ENCODE results near the gene MAD2L2. TPM values are rescaled to one million over a fixed set of nuclear protein-coding genes. Genes with fewer than 3 reads are reported as not detected.

MAD2L2 gene
- total RNA-seq, 1 experiment from 2014 or later, result 93.8 TPM

GRCh38 chr1:11673089-11673769, 7.7 kb downstream of the MAD2L2 start:
- POLR2A ChIA-PET, result interaction anchor here (1.3 kb wide), 1 partner anchor 10 kb away, joined by 3 read pairs; no protein-coding TSS in a partner anchor
- H3K27me3 ChIP-seq (ENCODE audit: insufficient read depth, low read length), result no peaks in the 10 kb centered on the region
- H3K4me3 ChIP-seq (replicated peaks in 1 of 2; ENCODE audit: low read depth in 1 of 2, low read length in 2 of 2), result no peak overlapping the region
- H3K4me2 ChIP-seq (ENCODE audit: low read length), result no peak overlapping the region
- ATAC-seq (no peak; the same call in 1 of the 2 replicates), DNase-seq (ENCODE audit: low read depth, low spot score) (no peak)
- H3K4me1 ChIP-seq (ENCODE audit: control insufficient read depth in 1 of 2, insufficient read depth in 2 of 2, low read length in 2 of 2), result no peaks in the 10 kb centered on the region
- H3K9ac ChIP-seq (ENCODE audit: low read length), result no peak overlapping the region
- no peak overlapping the region for H3K27ac ChIP-seq (ENCODE audit: low read depth, low read length)
- TF ChIP-seq ZNF274 (IDR thresholded peaks at IDR 0.05; ENCODE audit: low read depth, low read length) (no peak), YY1 (IDR thresholded peaks at IDR 0.05; ENCODE audit: extremely low read depth, insufficient replicate concordance, low read depth, low read length) (no peak), ATF3 (IDR thresholded peaks at IDR 0.05) (no peak), EGR1 (IDR thresholded peaks at IDR 0.05; ENCODE audit: low read depth) (no peak), CTCF (IDR thresholded peaks at IDR 0.05 in 2 of 3, conservative IDR thresholded peaks at IDR 0.05 in 1 of 3; ENCODE audit: borderline replicate concordance in 1 of 3, insufficient read depth in 1 of 3, low read depth in 2 of 3, low read length in 2 of 3) (no peak), MAX (IDR thresholded peaks at IDR 0.05) (no peak), SIN3A (IDR thresholded peaks at IDR 0.05; ENCODE audit: low read depth) (no peak), POLR2A (IDR thresholded peaks at IDR 0.05; ENCODE audit: borderline replicate concordance, extremely low read depth, insufficient read depth, insufficient read length) (no peak), SRF (IDR thresholded peaks at IDR 0.05; ENCODE audit: low read depth) (no peak), TCF7L2 (IDR thresholded peaks at IDR 0.05; ENCODE audit: borderline replicate concordance, extremely low read depth, insufficient read depth, insufficient read length) (no peak), RAD21 (IDR thresholded peaks at IDR 0.05; ENCODE audit: low read depth) (no peak), JUND (IDR thresholded peaks at IDR 0.05) (no peak), ZBTB33 (IDR thresholded peaks at IDR 0.05; ENCODE audit: extremely low read depth, insufficient replicate concordance, low read length) (no peak), ZFX (IDR thresholded peaks at IDR 0.05) (no peak), SP1 (IDR thresholded peaks at IDR 0.05; ENCODE audit: low read depth) (no peak), ELF1 (IDR thresholded peaks at IDR 0.05; ENCODE audit: borderline replicate concordance, low read depth) (no peak), FOSL1 (IDR thresholded peaks at IDR 0.05; ENCODE audit: low read depth) (no peak), CEBPB (IDR thresholded peaks at IDR 0.05; ENCODE audit: low read depth) (no peak), POLR2AphosphoS5 (IDR thresholded peaks at IDR 0.05; ENCODE audit: low read depth, low read length) (no peak), REST (IDR thresholded peaks at IDR 0.05; ENCODE audit: low read depth) (no peak)
- no peak overlapping the region for H2AFZ ChIP-seq (ENCODE audit: low read depth, low read length, poor library complexity, severe bottlenecking)
- no peaks in the 10 kb centered on the region for H3K9me3 ChIP-seq (ENCODE audit: control insufficient read depth in 1 of 2, insufficient read depth in 1 of 2, low read depth in 1 of 2, low read length in 2 of 2)
- no TSS peak for BruUV-seq (replicated peaks)
- RAD21 ChIA-PET (ENCODE audit: low non-redundant PET in 1 of 2, low total read pairs in 2 of 2, uncharacterized antibody in 2 of 2, unreplicated experiment in 2 of 2), result no interaction called here
- H3K9me2 ChIP-seq (ENCODE audit: insufficient read depth), result no peaks in the 10 kb centered on the region
- H4K20me1 ChIP-seq (ENCODE audit: insufficient read depth), result no peaks in the 10 kb centered on the region
- intact Hi-C loops (cut with micrococcal nuclease), result no loop called here
- peaks cover 23% of the 10 kb centered on the region in 2 experiments; a peak in 3 of 4 replicates for H3K36me3 ChIP-seq (ENCODE audit: control insufficient read depth in 1 of 2, insufficient read depth in 2 of 2, low read length in 2 of 2)
- 0 out of 2 replicates have a peak, but pooled peaks cover 3% of the 10 kb centered on the region for H3K79me2 ChIP-seq (ENCODE audit: insufficient read depth, low read length)
- CTCF ChIA-PET, result no interaction called here

All from HCT116 (cell line).